ENCODE measurements around the gene DCAF4L1. TPM values are rescaled to one million over a fixed set of nuclear protein-coding genes. Genes with fewer than 3 reads are reported as not detected.

Gene DCAF4L1
- polyA plus RNA-seq, 1 donor from 2014 or later = 0.31 TPM

Other genes with a start within 250 kb of the DCAF4L1 start
- gene PHOX2B, start 233.0 kb upstream of the DCAF4L1 start, polyA plus RNA-seq = not detected in 2 replicates
- gene TMEM33, start 46.3 kb upstream of the DCAF4L1 start, polyA plus RNA-seq = 26.5 and 29.0 TPM in 2 replicates
- gene SLC30A9, start 8.8 kb downstream of the DCAF4L1 start, polyA plus RNA-seq = 101 and 109 TPM in 2 replicates
- gene BEND4, start 170.9 kb downstream of the DCAF4L1 start, polyA plus RNA-seq = 0.68 and 1.1 TPM in 2 replicates

All from neural cell (in vitro differentiated cells).